HEK293 (cell line): Measurements from ENCODE around the gene AMPD3.
A peak's percentile ranks its signal among the peaks of the same experiment; 100 is the strongest.

Experiments used
- CTCF ChIA-PET: fragments of 350-600 bp; formaldehyde crosslinking; extraction: SDS; loops from one replicate; lab custom pipeline; 2021; ENCODE audit warnings: antibody characterized with exemption; lab: Yijun Ruan, JAX
- POLR2A ChIA-PET: fragments of 300-600 bp; formaldehyde crosslinking; extraction: SDS; loops from one replicate; lab custom pipeline; 2020; ENCODE audit warnings: antibody characterized with exemption, inconsistent platforms; lab: Yijun Ruan, JAX
- H3K27ac ChIP-seq: fragments of 200-500 bp; sonication (Bioruptor generic); 2 replicates; pipeline ENCODE4 v1.5.1; 2014; ENCODE audit warnings: low read depth, low read length, control low read depth, inconsistent platforms; ENCODE audit errors: extremely low read depth
- H3K36me3 ChIP-seq, 2 experiments: fragments of 200-500 bp in 1 of 2; sonication (Bioruptor generic) in 1 of 2; 1 replicate in 1 of 2; 2 replicates in 1 of 2; pipeline ENCODE4 v1.5.1; 2014 to 2017; ENCODE audit warnings: inconsistent platforms in 2 of 2, low read length in 2 of 2; ENCODE audit not compliant: control insufficient read depth in 2 of 2, insufficient read depth in 1 of 2
- H3K4me1 ChIP-seq: fragments of 200-500 bp; sonication (Bioruptor generic); 2 replicates; pipeline ENCODE4 v1.5.1; 2014; ENCODE audit warnings: mild to moderate bottlenecking, low read length, inconsistent platforms; ENCODE audit not compliant: control insufficient read depth, insufficient read depth
- H3K4me3 ChIP-seq: 2 replicates; pipeline ENCODE4 v1.5.1; 2011; ENCODE audit warnings: low read depth, mild to moderate bottlenecking, control low read depth, low read length, moderate library complexity
- H3K9me3 ChIP-seq: fragments of 200-500 bp; sonication (Bioruptor generic); 2 replicates; pipeline ENCODE4 v1.5.1; 2014; ENCODE audit warnings: low read depth, low read length, inconsistent platforms; ENCODE audit not compliant: control insufficient read depth, insufficient read depth
- SP7 ChIP-seq: fragments of 450-650 bp; formaldehyde crosslinking; IDR thresholded peaks from 2 replicates; pipeline ENCODE4 v1.5.1; 2016; ENCODE audit warnings: missing biosample characterization, missing genetic modification characterization
- ZBTB17 ChIP-seq: fragments of 450-650 bp; formaldehyde crosslinking; IDR thresholded peaks from 2 replicates; pipeline ENCODE4 v1.5.1; 2016; ENCODE audit warnings: missing biosample characterization, missing genetic modification characterization
- ZBTB20 ChIP-seq: fragments of 450-650 bp; formaldehyde crosslinking; IDR thresholded peaks from 2 replicates; pipeline ENCODE4 v1.5.1; 2016; ENCODE audit warnings: missing biosample characterization, missing genetic modification characterization
- ZBTB48 ChIP-seq: fragments of 450-650 bp; formaldehyde crosslinking; IDR thresholded peaks from 2 replicates; pipeline ENCODE4 v1.5.1; 2016; ENCODE audit warnings: missing biosample characterization, missing genetic modification characterization
- ZNF112 ChIP-seq: fragments of 450-650 bp; formaldehyde crosslinking; IDR thresholded peaks from 2 replicates; pipeline ENCODE4 v1.5.0; 2017; ENCODE audit warnings: missing biosample characterization, missing genetic modification characterization
- ZNF114 ChIP-seq: fragments of 450-650 bp; formaldehyde crosslinking; IDR thresholded peaks from 2 replicates; pipeline ENCODE4 v1.5.0; 2017; ENCODE audit warnings: missing biosample characterization, missing genetic modification characterization
- ZNF132 ChIP-seq: fragments of 450-650 bp; formaldehyde crosslinking; IDR thresholded peaks from 2 replicates; pipeline ENCODE4 v1.5.1; 2017; ENCODE audit warnings: missing biosample characterization, missing genetic modification characterization, borderline replicate concordance
- ZNF16 ChIP-seq: fragments of 450-650 bp; formaldehyde crosslinking; IDR thresholded peaks from 2 replicates; pipeline ENCODE4 v1.5.1; 2016; ENCODE audit warnings: low read depth, missing biosample characterization, missing genetic modification characterization
- ZNF350 ChIP-seq: fragments of 450-650 bp; formaldehyde crosslinking; IDR thresholded peaks from 2 replicates; pipeline ENCODE4 v1.5.0; 2017; ENCODE audit warnings: missing biosample characterization, mild to moderate bottlenecking, missing genetic modification characterization
- ZNF416 ChIP-seq: fragments of 450-650 bp; formaldehyde crosslinking; IDR thresholded peaks from 2 replicates; pipeline ENCODE4 v1.5.1; 2016; ENCODE audit warnings: missing biosample characterization, missing genetic modification characterization
- ZNF48 ChIP-seq: fragments of 450-650 bp; formaldehyde crosslinking; IDR thresholded peaks from 2 replicates; pipeline ENCODE4 v1.5.1; 2016; ENCODE audit warnings: missing biosample characterization, missing genetic modification characterization
- ZNF514 ChIP-seq: fragments of 450-650 bp; formaldehyde crosslinking; IDR thresholded peaks from 2 replicates; pipeline ENCODE4 v1.5.1; 2016; ENCODE audit warnings: missing biosample characterization, missing genetic modification characterization
- ZNF596 ChIP-seq: fragments of 450-650 bp; IDR thresholded peaks from 2 replicates; pipeline ENCODE4 v1.5.0; 2018; ENCODE audit warnings: missing biosample characterization, mild to moderate bottlenecking, missing genetic modification characterization, moderate library complexity
- ZNF610 ChIP-seq: fragments of 450-650 bp; formaldehyde crosslinking; IDR thresholded peaks from 2 replicates; pipeline ENCODE4 v1.5.1; 2016; ENCODE audit warnings: missing biosample characterization, missing genetic modification characterization, borderline replicate concordance
- ZNF626 ChIP-seq: fragments of 450-650 bp; sonication (Bioruptor Pico); formaldehyde crosslinking; IDR thresholded peaks from 2 replicates; pipeline ENCODE4 v1.5.1; 2018; ENCODE audit warnings: missing biosample characterization, missing genetic modification characterization, inconsistent platforms
- ZNF677 ChIP-seq: fragments of 450-650 bp; IDR thresholded peaks from 2 replicates; pipeline ENCODE4 v1.5.0; 2018; ENCODE audit warnings: missing biosample characterization, mild to moderate bottlenecking, missing genetic modification characterization, moderate library complexity
- TF ChIP-seq, protein P1 (sequence below): fragments of 450-650 bp; formaldehyde crosslinking; IDR thresholded peaks from 2 replicates; pipeline ENCODE4 v1.5.1; 2016; ENCODE audit warnings: missing biosample characterization, missing genetic modification characterization
- TF ChIP-seq, protein P2 (sequence below): fragments of 450-650 bp; formaldehyde crosslinking; IDR thresholded peaks from 2 replicates; pipeline ENCODE4 v1.5.1; 2017; ENCODE audit warnings: missing biosample characterization, missing genetic modification characterization
- TF ChIP-seq, protein P3 (sequence below): fragments of 450-650 bp; formaldehyde crosslinking; IDR thresholded peaks from 2 replicates; pipeline ENCODE4 v1.5.1; 2016; ENCODE audit warnings: missing biosample characterization, missing genetic modification characterization, borderline replicate concordance
- TF ChIP-seq, protein P4 (sequence below): fragments of 450-650 bp; formaldehyde crosslinking; optimal IDR thresholded peaks from 2 replicates; pipeline ENCODE3; 2016; ENCODE audit warnings: missing biosample characterization, mild to moderate bottlenecking, missing genetic modification characterization
- TF ChIP-seq, protein P5 (sequence below): fragments of 450-650 bp; formaldehyde crosslinking; IDR thresholded peaks from 2 replicates; pipeline ENCODE4 v1.5.1; 2016; ENCODE audit warnings: missing biosample characterization, missing genetic modification characterization
- TF ChIP-seq, protein P6 (sequence below): fragments of 450-650 bp; formaldehyde crosslinking; IDR thresholded peaks from 2 replicates; pipeline ENCODE4 v1.5.1; 2016; ENCODE audit warnings: missing biosample characterization, missing genetic modification characterization

AMPD3 gene

DNA sequence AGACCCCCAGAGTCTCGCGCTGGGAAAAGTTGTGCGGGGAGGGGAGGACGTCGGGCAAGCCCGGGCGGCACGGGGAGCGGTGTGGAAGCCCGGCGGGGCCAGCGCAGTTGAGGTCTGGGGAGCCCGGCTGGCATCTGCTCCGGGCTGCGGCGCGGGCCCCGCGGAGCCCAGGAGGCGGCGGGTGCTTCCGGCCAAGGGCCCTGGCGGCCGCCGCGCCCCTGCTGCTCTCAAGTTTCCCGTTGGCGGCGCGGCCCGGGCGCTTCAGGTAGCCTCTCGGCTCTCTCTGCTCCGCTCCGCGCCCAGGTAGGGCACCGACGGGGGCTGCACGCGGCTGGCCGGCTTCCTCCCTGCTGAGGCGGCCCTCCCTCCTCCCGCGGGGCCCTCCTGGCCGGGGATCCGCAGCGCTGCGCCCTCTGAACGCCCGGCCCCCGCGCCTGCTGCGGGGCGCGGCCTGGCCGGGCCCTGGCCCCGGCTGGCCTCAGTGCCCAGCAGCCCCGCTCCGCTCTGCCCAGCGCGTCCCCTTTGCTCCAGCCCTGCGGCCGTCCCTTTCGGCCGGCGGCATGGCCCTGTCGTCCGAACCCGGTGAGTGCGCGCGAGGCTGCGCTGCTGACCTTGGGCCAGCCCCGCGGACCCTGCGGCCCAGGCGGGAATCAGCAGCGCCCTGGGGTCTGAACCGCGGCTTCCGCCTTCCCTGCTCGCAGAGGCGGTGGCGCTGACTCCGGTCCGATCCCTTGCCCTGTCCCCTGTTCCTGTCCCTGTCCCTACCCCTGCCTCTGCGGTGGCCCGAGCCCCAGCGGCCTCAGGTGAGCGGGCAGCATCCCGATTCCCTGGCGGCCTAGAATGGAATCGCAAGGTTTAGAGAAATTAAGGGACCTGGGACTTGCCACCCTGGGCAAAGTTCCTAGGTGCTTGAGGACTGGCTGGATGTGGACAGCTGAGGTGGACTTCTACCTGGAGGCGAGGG, 4.3 kb upstream of the AMPD3 start:
- no peaks in the 10 kb centered on the region for H3K36me3 ChIP-seq
- H3K9me3 ChIP-seq: no peaks in the 10 kb centered on the region
- H3K27ac ChIP-seq: peak overlapping the region; percentile 39; the same call in 1 of the 2 replicates
- ChIA-PET CTCF (interaction anchor here (0.9 to 1.5 kb wide), 2 partner anchors 9 to 45 kb away, joined by 5 read pairs; no protein-coding TSS in a partner anchor), POLR2A (no interaction called here)
- no peak for TF ChIP-seq ZBTB17
- TF ChIP-seq ZNF677 (tag by site-specific recombination): no peak
- TF ChIP-seq ZNF132: no peak
- no peak for TF ChIP-seq ZNF610
- TF ChIP-seq, protein P1, sequence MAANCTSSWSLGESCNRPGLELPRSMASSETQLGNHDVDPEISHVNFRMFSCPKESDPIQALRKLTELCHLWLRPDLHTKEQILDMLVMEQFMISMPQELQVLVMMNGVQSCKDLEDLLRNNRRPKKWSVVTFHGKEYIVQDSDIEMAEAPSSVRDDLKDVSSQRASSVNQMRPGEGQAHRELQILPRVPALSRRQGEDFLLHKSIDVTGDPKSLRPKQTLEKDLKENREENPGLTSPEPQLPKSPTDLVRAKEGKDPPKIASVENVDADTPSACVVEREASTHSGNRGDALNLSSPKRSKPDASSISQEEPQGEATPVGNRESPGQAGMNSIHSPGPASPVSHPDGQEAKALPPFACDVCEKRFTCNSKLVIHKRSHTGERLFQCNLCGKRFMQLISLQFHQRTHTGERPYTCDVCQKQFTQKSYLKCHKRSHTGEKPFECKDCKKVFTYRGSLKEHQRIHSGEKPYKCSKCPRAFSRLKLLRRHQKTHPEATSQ (tag by site-specific recombination): no peak
- no peak for TF ChIP-seq ZNF114 (tag by site-specific recombination)
- no peak for TF ChIP-seq ZNF596 (tag by site-specific recombination)
- no peak for TF ChIP-seq SP7 (tag by site-specific recombination)
- TF ChIP-seq ZBTB20: peak; percentile 84
- TF ChIP-seq ZBTB48: peak; percentile 86
- H3K4me3 ChIP-seq: peak overlapping the region; percentile 44
- H3K4me1 ChIP-seq: no peaks in the 10 kb centered on the region

DNA sequence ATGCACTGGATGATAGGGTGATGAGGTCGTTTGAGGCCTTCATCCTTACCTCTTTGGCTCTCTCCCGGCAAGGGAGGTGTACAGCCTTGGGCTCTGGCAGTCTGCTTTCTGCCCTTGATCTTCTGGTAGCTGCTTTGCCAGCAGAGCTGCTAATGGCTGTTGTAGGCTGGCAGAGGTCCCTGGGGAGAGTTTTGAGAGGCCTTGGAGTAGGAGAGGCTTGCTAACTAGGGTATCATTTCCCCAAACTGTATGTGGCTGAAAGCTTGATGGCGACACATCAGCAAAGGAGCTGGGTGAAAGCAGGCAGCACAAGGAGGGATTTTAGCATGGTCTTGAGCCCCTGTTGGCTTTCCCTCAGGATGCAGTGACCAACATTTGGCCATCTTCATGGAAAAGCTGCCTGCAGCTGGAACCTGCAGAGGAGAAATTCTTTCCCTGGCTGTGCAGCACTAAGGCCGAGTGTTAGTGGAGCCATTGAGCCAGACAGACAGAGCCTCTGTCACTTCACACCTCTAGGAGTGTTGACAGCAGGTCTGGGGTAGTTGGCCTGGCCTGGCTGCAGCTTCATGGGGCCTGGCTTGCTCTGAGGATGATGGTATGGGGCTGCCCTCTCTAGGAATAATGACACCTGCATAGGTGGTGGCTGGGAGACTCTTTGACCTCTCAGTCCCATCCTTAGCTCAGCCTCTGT, 3.5 kb upstream of the AMPD3 start:
- Histone ChIP-seq H3K4me1 (no peaks in the 10 kb centered on the region), H3K4me3 (no peak overlapping the region), H3K9me3 (no peaks in the 10 kb centered on the region), H3K36me3 (no peaks in the 10 kb centered on the region), H3K27ac (no peak overlapping the region)
- CTCF ChIA-PET: interaction anchor here (0.6 to 1.5 kb wide), 4 partner anchors 10 to 429 kb away, joined by 3 to 5 read pairs (median 4); no protein-coding TSS in a partner anchor
- POLR2A ChIA-PET: no interaction called here
- TF ChIP-seq ZNF350 (tag by site-specific recombination) (no peak), ZNF48 (tag by site-specific recombination) (no peak), ZNF112 (tag by site-specific recombination) (no peak), ZNF416 (tag by site-specific recombination) (no peak), ZNF514 (no peak), ZNF626 (no peak), ZNF16 (tag by site-specific recombination) (no peak)
- TF ChIP-seq, protein P2, sequence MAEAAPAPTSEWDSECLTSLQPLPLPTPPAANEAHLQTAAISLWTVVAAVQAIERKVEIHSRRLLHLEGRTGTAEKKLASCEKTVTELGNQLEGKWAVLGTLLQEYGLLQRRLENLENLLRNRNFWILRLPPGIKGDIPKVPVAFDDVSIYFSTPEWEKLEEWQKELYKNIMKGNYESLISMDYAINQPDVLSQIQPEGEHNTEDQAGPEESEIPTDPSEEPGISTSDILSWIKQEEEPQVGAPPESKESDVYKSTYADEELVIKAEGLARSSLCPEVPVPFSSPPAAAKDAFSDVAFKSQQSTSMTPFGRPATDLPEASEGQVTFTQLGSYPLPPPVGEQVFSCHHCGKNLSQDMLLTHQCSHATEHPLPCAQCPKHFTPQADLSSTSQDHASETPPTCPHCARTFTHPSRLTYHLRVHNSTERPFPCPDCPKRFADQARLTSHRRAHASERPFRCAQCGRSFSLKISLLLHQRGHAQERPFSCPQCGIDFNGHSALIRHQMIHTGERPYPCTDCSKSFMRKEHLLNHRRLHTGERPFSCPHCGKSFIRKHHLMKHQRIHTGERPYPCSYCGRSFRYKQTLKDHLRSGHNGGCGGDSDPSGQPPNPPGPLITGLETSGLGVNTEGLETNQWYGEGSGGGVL (tag by site-specific recombination): no peak
- TF ChIP-seq, protein P3, sequence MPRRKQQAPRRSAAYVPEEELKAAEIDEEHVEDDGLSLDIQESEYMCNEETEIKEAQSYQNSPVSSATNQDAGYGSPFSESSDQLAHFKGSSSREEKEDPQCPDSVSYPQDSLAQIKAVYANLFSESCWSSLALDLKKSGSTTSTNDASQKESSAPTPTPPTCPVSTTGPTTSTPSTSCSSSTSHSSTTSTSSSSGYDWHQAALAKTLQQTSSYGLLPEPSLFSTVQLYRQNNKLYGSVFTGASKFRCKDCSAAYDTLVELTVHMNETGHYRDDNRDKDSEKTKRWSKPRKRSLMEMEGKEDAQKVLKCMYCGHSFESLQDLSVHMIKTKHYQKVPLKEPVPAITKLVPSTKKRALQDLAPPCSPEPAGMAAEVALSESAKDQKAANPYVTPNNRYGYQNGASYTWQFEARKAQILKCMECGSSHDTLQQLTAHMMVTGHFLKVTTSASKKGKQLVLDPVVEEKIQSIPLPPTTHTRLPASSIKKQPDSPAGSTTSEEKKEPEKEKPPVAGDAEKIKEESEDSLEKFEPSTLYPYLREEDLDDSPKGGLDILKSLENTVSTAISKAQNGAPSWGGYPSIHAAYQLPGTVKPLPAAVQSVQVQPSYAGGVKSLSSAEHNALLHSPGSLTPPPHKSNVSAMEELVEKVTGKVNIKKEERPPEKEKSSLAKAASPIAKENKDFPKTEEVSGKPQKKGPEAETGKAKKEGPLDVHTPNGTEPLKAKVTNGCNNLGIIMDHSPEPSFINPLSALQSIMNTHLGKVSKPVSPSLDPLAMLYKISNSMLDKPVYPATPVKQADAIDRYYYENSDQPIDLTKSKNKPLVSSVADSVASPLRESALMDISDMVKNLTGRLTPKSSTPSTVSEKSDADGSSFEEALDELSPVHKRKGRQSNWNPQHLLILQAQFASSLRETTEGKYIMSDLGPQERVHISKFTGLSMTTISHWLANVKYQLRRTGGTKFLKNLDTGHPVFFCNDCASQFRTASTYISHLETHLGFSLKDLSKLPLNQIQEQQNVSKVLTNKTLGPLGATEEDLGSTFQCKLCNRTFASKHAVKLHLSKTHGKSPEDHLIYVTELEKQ (tag by site-specific recombination): no peak
- TF ChIP-seq, protein P4, sequence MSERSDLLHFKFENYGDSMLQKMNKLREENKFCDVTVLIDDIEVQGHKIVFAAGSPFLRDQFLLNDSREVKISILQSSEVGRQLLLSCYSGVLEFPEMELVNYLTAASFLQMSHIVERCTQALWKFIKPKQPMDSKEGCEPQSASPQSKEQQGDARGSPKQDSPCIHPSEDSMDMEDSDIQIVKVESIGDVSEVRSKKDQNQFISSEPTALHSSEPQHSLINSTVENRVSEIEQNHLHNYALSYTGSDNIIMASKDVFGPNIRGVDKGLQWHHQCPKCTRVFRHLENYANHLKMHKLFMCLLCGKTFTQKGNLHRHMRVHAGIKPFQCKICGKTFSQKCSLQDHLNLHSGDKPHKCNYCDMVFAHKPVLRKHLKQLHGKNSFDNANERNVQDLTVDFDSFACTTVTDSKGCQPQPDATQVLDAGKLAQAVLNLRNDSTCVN (tag by site-specific recombination): no peak
- TF ChIP-seq, protein P5, sequence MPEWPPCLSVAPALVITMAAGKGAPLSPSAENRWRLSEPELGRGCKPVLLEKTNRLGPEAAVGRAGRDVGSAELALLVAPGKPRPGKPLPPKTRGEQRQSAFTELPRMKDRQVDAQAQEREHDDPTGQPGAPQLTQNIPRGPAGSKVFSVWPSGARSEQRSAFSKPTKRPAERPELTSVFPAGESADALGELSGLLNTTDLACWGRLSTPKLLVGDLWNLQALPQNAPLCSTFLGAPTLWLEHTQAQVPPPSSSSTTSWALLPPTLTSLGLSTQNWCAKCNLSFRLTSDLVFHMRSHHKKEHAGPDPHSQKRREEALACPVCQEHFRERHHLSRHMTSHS (tag by site-specific recombination): no peak
- TF ChIP-seq, protein P6, sequence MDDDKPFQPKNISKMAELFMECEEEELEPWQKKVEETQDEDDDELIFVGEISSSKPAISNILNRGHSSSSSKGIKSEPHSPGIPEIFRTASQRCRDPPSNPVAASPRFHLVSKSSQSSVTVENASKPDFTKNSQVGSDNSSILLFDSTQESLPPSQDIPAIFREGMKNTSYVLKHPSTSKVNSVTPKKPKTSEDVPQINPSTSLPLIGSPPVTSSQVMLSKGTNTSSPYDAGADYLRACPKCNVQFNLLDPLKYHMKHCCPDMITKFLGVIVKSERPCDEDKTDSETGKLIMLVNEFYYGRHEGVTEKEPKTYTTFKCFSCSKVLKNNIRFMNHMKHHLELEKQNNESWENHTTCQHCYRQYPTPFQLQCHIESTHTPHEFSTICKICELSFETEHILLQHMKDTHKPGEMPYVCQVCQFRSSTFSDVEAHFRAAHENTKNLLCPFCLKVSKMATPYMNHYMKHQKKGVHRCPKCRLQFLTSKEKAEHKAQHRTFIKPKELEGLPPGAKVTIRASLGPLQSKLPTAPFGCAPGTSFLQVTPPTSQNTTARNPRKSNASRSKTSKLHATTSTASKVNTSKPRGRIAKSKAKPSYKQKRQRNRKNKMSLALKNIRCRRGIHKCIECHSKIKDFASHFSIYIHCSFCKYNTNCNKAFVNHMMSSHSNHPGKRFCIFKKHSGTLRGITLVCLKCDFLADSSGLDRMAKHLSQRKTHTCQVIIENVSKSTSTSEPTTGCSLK (tag by site-specific recombination): no peak
